Liver (tissue), 9 donors: Measurements from ENCODE around the gene SLC2A9. TPM values are rescaled to one million over a fixed set of nuclear protein-coding genes. Genes with fewer than 3 reads are reported as not detected.

Experiments used
- DNase-seq: peaks from one replicate; pipeline ENCODE4 v3.0.0-alpha.2; 2017; ENCODE audit warnings: low spot score
- H3K27ac ChIP-seq, 2 donors: one replicate each; pipeline ENCODE4 v1.7.0; 2013; ENCODE audit warnings: inconsistent platforms in 2 of 2, low read length in 2 of 2, control low read depth in 1 of 2, low read depth in 1 of 2, mild to moderate bottlenecking in 1 of 2
- H3K27me3 ChIP-seq, 4 donors: one replicate each; pipeline versions ENCODE4 v1.6.1 to v1.7.0; 2013; ENCODE audit warnings: low read length in 3 of 4, inconsistent platforms in 1 of 4, mild to moderate bottlenecking in 1 of 4, moderate library complexity in 1 of 4; ENCODE audit not compliant: control insufficient read depth in 4 of 4, insufficient read depth in 4 of 4
- H3K36me3 ChIP-seq, 4 donors: one replicate each; pipeline versions ENCODE4 v1.6.1 to v1.7.0; 2013; ENCODE audit warnings: low read length in 3 of 4, mild to moderate bottlenecking in 3 of 4, low read depth in 1 of 4, moderate library complexity in 1 of 4; ENCODE audit not compliant: control insufficient read depth in 4 of 4, insufficient read depth in 3 of 4
- H3K4me1 ChIP-seq, 4 donors: one replicate each; pipeline versions ENCODE4 v1.6.1 to v1.7.0; 2013; ENCODE audit warnings: low read length in 3 of 4, mild to moderate bottlenecking in 3 of 4, moderate library complexity in 1 of 4; ENCODE audit not compliant: control insufficient read depth in 4 of 4, insufficient read depth in 4 of 4
- H3K4me3 ChIP-seq, 3 donors: one replicate each; pipeline versions ENCODE4 v1.6.1 to v1.7.0; 2013; ENCODE audit warnings: low read length in 3 of 3, control low read depth in 1 of 3, low read depth in 1 of 3, mild to moderate bottlenecking in 1 of 3
- H3K9ac ChIP-seq, 2 donors: one replicate each; pipeline ENCODE4 v1.7.0; 2013; ENCODE audit warnings: low read length in 2 of 2, mild to moderate bottlenecking in 2 of 2, moderate library complexity in 2 of 2, control low read depth in 1 of 2, low read depth in 1 of 2
- H3K9me3 ChIP-seq, 4 donors: one replicate each; pipeline versions ENCODE4 v1.6.1 to v1.7.0; 2013; ENCODE audit warnings: low read length in 3 of 4; ENCODE audit not compliant: control insufficient read depth in 4 of 4
- EGR1 ChIP-seq, 2 donors: IDR thresholded peaks; 2 replicates each; pipeline ENCODE4 v1.6.1; 2016 to 2018; ENCODE audit warnings: antibody characterized with exemption in 2 of 2, low read depth in 2 of 2
- FOXA2 ChIP-seq: IDR thresholded peaks from 2 replicates; pipeline ENCODE4 v1.6.1; 2016; ENCODE audit warnings: antibody characterized with exemption
- GABPA ChIP-seq, 2 donors: IDR thresholded peaks in 1 of 2; conservative IDR thresholded peaks in 1 of 2; 2 replicates each; pipeline ENCODE4 v1.6.1; 2016; ENCODE audit warnings: antibody characterized with exemption in 2 of 2, mild to moderate bottlenecking in 1 of 2, moderate library complexity in 1 of 2
- HNF4A ChIP-seq, 2 donors: conservative IDR thresholded peaks; 2 replicates each; pipeline ENCODE4 v1.6.1; 2016; ENCODE audit warnings: antibody characterized with exemption in 2 of 2, mild to moderate bottlenecking in 2 of 2
- HNF4G ChIP-seq: IDR thresholded peaks from 2 replicates; pipeline ENCODE4 v1.6.1; 2016; ENCODE audit warnings: antibody characterized with exemption
- JUND ChIP-seq, 2 donors: IDR thresholded peaks; 2 replicates each; pipeline ENCODE4 v1.6.1; 2016; ENCODE audit warnings: antibody characterized with exemption in 2 of 2
- NR2F2 ChIP-seq: IDR thresholded peaks from 2 replicates; pipeline ENCODE4 v1.6.1; 2016; ENCODE audit warnings: antibody characterized with exemption
- RAD21 ChIP-seq, 2 donors: IDR thresholded peaks; 2 replicates each; pipeline ENCODE4 v1.6.1; 2016; ENCODE audit warnings: antibody characterized with exemption in 2 of 2, mild to moderate bottlenecking in 2 of 2
- RXRA ChIP-seq, 2 donors: IDR thresholded peaks; 2 replicates each; pipeline ENCODE4 v1.6.1; 2017 to 2018; ENCODE audit warnings: antibody characterized with exemption in 2 of 2, mild to moderate bottlenecking in 1 of 2
- TAF1 ChIP-seq: conservative IDR thresholded peaks from 2 replicates; pipeline ENCODE4 v1.6.1; 2016; ENCODE audit warnings: antibody characterized with exemption, mild to moderate bottlenecking
- YY1 ChIP-seq: IDR thresholded peaks from 2 replicates; pipeline ENCODE4 v1.6.1; 2016; ENCODE audit warnings: antibody characterized with exemption, mild to moderate bottlenecking
- WGBS: extraction: QIAGEN DNeasy Blood & Tissue Kit; methylation state at CpG from one replicate; pipeline ENCODE4 v1.1.7; 2013; 5-methylcytosine and 5-hydroxymethylcytosine counted together
- polyA plus RNA-seq, 2 donors: library from polyadenylated mRNA; stranded (reverse) in 1 of 2; unstranded in 1 of 2; fragments of 200-250 nt in 1 of 2; fragments of >200 nt in 1 of 2; fragmentation: Nextera tagmentation in 1 of 2; extraction: Ambion mirVana in 1 of 2; gene quantifications; one replicate each; pipeline versions ENCODE4 v1.2.1 to v1.2.3, GENCODE V29; 2013 to 2015
- total RNA-seq, 2 donors: library from RNA; depleted of rRNA; stranded (reverse); fragments of >200 nt; gene quantifications; one replicate each; pipeline ENCODE4 v1.2.3, GENCODE V29; 2014
- TF ChIP-seq, protein P1 (sequence below): fragments of 150-350 bp; IDR thresholded peaks from 2 replicates; pipeline ENCODE4 v1.5.1; 2017; ENCODE audit warnings: improper control_type of control experiment, low read depth, low read length; ENCODE audit not compliant: missing input control
- TF ChIP-seq, protein P2 (sequence below): IDR thresholded peaks from 2 replicates; pipeline ENCODE4 v1.6.1; 2016; ENCODE audit warnings: antibody characterized with exemption
- TF ChIP-seq, protein P3 (sequence below): IDR thresholded peaks from 2 replicates; pipeline ENCODE4 v1.6.1; 2016; ENCODE audit warnings: antibody characterized with exemption
- TF ChIP-seq, protein P4 (sequence below): IDR thresholded peaks from 2 replicates; pipeline ENCODE4 v1.6.1; 2016; ENCODE audit warnings: antibody characterized with exemption
- donor health status: healthy.
- donor health status: healthy.
- donor health status: healthy.
- donor health status: healthy.
- donor health status: healthy.

The SLC2A9 gene
- total and polyA plus RNA-seq, 4 donors = 6.2 to 49.0 (median 21.6) TPM

- TF ChIP-seq TAF1 = no peak
- no peak for TF ChIP-seq RXRA (IDR thresholded peaks at IDR 0.05)
These were observed 44.9 kb upstream of the SLC2A9 start (continued) for GRCh38 chr4:10066206-10066605.

DNA sequence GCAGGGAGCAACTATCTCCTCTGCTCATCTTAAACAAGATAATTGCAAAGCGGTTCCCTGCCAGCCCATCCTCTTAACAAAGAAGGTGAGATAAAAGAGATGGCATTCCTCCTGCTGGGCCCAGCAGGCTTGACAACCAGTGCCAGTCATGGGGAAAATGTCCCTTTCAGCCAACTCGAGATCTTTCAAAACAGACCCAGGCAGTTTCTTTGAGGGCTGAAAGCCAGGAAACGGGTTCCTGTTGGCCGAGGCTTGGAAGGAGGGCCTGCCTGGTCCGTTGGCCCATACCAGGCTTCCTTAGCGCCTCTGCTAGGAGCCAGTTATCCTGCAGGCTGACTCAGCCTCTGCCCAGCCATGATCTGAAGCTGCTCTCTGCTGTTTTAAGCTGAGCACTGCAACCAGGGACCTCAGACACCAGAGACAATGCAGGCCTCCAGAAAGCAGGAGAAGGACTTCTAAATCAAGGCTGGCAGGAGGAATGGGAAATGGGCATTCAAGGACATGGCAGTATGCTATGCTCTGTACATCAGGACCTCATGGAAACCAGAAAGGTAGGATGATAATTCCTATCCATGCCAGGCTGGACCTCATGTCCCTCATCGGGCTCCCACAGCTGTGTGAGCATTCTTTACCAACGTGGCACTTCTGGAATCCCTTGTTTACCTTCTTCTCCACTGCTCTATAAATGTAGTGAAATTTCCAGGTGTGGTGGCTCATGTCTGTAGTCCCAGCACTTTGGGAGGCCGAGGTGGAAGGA, 42.4 kb upstream of the SLC2A9 start:
- H3K27me3 ChIP-seq = no peaks in the 10 kb centered on the region
- H3K4me3 ChIP-seq = no peak overlapping the region
- no peaks in the 10 kb centered on the region for H3K9me3 ChIP-seq
- WGBS = 48% methylated on average over 9 of the region's 9 CpGs
- H3K9ac ChIP-seq = no peak overlapping the region
- peak; percentile 40 for DNase-seq
- TF ChIP-seq HNF4A (conservative IDR thresholded peaks at IDR 0.05) (no peak), YY1 (peak; percentile 24), JUND (IDR thresholded peaks at IDR 0.05) (peak; percentile 53 to 71), TAF1 (no peak), RAD21 (IDR thresholded peaks at IDR 0.05) (peak; percentile 96 to 99), NR2F2 (no peak)
- TF ChIP-seq, protein P1, sequence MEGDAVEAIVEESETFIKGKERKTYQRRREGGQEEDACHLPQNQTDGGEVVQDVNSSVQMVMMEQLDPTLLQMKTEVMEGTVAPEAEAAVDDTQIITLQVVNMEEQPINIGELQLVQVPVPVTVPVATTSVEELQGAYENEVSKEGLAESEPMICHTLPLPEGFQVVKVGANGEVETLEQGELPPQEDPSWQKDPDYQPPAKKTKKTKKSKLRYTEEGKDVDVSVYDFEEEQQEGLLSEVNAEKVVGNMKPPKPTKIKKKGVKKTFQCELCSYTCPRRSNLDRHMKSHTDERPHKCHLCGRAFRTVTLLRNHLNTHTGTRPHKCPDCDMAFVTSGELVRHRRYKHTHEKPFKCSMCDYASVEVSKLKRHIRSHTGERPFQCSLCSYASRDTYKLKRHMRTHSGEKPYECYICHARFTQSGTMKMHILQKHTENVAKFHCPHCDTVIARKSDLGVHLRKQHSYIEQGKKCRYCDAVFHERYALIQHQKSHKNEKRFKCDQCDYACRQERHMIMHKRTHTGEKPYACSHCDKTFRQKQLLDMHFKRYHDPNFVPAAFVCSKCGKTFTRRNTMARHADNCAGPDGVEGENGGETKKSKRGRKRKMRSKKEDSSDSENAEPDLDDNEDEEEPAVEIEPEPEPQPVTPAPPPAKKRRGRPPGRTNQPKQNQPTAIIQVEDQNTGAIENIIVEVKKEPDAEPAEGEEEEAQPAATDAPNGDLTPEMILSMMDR = peak; percentile 77
- TF ChIP-seq, protein P2, sequence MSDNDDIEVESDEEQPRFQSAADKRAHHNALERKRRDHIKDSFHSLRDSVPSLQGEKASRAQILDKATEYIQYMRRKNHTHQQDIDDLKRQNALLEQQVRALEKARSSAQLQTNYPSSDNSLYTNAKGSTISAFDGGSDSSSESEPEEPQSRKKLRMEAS = no peak
- no peaks in the 10 kb centered on the region for H3K36me3 ChIP-seq
- no peak overlapping the region for H3K27ac ChIP-seq
- H3K4me1 ChIP-seq = no peaks in the 10 kb centered on the region

DNA sequence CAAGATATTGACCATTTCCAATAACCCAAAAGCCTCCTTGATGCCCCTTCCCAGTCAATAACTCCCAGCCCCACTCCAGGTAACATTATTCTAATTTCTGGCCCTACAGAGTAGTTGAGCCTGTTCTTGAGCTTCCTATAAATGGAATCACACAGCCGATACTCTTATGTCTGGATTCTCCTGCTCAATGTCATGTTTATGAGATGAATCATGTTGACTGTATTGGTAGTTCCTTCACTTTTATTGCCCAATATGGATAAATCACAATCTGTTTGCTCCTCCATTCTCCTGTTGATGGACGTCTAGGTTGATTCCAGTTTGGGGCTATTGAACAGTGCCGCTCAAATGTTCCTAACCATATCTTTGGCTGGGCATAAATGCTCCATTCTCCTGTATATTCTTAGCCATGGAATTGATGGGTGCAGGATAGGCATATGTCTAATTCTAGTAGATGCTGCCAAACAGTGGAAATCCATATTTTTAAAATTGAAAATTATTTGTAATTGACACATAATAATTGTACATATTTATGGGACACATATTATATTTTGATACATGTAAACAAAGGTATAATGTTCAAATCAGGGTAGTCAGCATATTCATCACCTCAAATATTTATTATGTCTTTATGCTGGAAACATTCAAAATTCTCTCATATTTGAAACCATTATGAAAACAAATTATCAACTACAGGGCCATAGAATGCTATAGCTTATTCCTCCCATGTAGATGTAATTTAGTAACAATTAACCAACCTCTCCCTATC, 40.5 kb upstream of the SLC2A9 start:
- no peaks in the 10 kb centered on the region for H3K27me3 ChIP-seq
- H3K4me3 ChIP-seq = no peak overlapping the region
- TF ChIP-seq, protein P1 = no peak
- TF ChIP-seq RAD21 (IDR thresholded peaks at IDR 0.05) = no peak
- TF ChIP-seq, protein P3, sequence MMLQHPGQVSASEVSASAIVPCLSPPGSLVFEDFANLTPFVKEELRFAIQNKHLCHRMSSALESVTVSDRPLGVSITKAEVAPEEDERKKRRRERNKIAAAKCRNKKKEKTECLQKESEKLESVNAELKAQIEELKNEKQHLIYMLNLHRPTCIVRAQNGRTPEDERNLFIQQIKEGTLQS = no peak
- TF ChIP-seq GABPA (IDR thresholded peaks at IDR 0.05 in 1 of 2, conservative IDR thresholded peaks at IDR 0.05 in 1 of 2) = no peak
- TF ChIP-seq EGR1 (IDR thresholded peaks at IDR 0.05; ENCODE audit: low read depth in 2 of 2) = no peak
- no peak for TF ChIP-seq FOXA2
- TF ChIP-seq HNF4G = no peak
- no peak for TF ChIP-seq TAF1
- TF ChIP-seq, protein P4, sequence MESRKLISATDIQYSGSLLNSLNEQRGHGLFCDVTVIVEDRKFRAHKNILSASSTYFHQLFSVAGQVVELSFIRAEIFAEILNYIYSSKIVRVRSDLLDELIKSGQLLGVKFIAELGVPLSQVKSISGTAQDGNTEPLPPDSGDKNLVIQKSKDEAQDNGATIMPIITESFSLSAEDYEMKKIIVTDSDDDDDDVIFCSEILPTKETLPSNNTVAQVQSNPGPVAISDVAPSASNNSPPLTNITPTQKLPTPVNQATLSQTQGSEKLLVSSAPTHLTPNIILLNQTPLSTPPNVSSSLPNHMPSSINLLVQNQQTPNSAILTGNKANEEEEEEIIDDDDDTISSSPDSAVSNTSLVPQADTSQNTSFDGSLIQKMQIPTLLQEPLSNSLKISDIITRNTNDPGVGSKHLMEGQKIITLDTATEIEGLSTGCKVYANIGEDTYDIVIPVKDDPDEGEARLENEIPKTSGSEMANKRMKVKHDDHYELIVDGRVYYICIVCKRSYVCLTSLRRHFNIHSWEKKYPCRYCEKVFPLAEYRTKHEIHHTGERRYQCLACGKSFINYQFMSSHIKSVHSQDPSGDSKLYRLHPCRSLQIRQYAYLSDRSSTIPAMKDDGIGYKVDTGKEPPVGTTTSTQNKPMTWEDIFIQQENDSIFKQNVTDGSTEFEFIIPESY = no peak
- no peaks in the 10 kb centered on the region for H3K4me1 ChIP-seq
- H3K9ac ChIP-seq = no peak overlapping the region
- H3K9me3 ChIP-seq = no peaks in the 10 kb centered on the region
- no peak overlapping the region for H3K27ac ChIP-seq
- DNase-seq = no peak
- H3K36me3 ChIP-seq = no peaks in the 10 kb centered on the region
- WGBS = 96% methylated on average over 3 of the region's 3 CpGs
